Progenitor cell of endocrine pancreas (in vitro differentiated cells): ENCODE data around the gene PGPEP1. TPM values are rescaled to one million over a fixed set of nuclear protein-coding genes. Genes with fewer than 3 reads are reported as not detected.

Source experiments
- DNase-seq: peaks from one replicate; pipeline ENCODE4 v3.0.0; 2021; ENCODE audit warnings: low spot score; ENCODE audit not compliant: unreplicated experiment
- H3K27ac Mint-ChIP-seq: 2 replicates; pipeline ENCODE4 v1.8.0; 2021; ENCODE audit warnings: mild to moderate bottlenecking, moderate library complexity, mixed read lengths
- H3K27me3 Mint-ChIP-seq: 2 replicates; pipeline ENCODE4 v1.8.0; 2021; ENCODE audit warnings: mixed read lengths
- H3K36me3 Mint-ChIP-seq: 2 replicates; pipeline ENCODE4 v1.8.0; 2022; ENCODE audit warnings: mixed read lengths; ENCODE audit not compliant: insufficient read depth
- H3K4me1 Mint-ChIP-seq: 2 replicates; pipeline ENCODE4 v1.8.0; 2021; ENCODE audit warnings: low read depth, mixed read lengths
- H3K4me3 Mint-ChIP-seq: 2 replicates; pipeline ENCODE4 v1.8.0; 2021; ENCODE audit warnings: low read depth, mild to moderate bottlenecking, moderate library complexity, mixed read lengths
- H3K9me3 Mint-ChIP-seq: 2 replicates; pipeline ENCODE4 v1.8.0; 2021; ENCODE audit warnings: low read depth, mixed read lengths
- CTCF ChIP-seq: fragments of 200-600 bp; sonication (generic); IDR thresholded peaks from one replicate; pipeline ENCODE4 v1.5.0; 2021; ENCODE audit warnings: antibody characterized with exemption, mild to moderate bottlenecking; ENCODE audit not compliant: unreplicated experiment
- total RNA-seq: library from RNA; stranded (reverse); gene quantifications from 2 replicates; pipeline ENCODE4 v1.2.1, GENCODE V29; 2021

Gene PGPEP1
- total RNA-seq, 1 donor from 2014 or later = 51.3 TPM

DNA sequence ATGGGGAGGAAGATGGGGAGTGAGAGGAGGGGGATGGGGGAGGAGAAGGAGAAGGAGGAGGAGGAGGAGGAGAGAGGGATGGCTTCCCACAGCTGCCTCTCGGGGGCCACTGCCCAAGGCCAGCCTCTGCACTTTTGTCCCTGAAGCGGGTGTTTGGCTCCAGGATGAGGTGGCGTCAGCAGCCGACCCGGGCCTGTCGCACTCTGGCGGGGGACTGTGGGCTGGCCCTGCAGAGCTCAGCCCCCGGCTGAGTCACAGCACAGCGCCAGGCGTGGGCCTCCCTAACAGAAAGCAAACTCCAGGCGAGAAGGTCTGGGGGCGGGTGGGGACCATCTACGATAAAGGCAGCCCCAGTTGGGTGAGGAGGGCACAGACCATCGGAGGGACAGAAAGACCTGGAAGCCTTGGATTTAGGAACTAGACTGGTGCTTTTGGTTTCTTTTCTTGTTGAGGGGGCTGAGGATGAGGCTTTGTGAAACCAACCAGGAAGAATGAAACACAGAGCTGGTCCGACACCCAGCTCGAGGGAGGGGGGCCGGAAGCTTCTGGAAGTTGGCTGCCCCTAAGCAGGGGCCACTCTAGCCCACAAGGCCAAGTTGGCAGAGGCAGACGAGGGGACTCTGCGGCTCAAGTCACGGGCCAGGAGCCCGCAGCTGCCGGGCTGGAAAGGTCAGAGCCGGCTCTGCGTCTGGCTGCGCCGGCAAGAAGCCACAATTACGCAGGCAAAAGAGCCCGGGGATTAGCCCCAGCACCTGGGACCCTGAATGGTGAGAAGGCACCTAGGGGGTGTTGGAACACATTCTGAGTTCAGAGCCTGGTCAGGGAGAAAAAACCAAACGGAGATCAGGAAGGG, 35.7 kb upstream of the PGPEP1 start:
- no peaks in the 10 kb centered on the region for H3K27me3 Mint-ChIP-seq
- peaks cover 9% of the 10 kb centered on the region for H3K36me3 Mint-ChIP-seq
- H3K9me3 Mint-ChIP-seq = no peaks in the 10 kb centered on the region
- peak overlapping the region; percentile 51 for H3K4me3 Mint-ChIP-seq
- no peak for TF ChIP-seq CTCF
- DNase-seq = no peak
- H3K4me1 Mint-ChIP-seq = peaks cover 16% of the 10 kb centered on the region
- H3K27ac Mint-ChIP-seq = peak overlapping the region; percentile 90

DNA sequence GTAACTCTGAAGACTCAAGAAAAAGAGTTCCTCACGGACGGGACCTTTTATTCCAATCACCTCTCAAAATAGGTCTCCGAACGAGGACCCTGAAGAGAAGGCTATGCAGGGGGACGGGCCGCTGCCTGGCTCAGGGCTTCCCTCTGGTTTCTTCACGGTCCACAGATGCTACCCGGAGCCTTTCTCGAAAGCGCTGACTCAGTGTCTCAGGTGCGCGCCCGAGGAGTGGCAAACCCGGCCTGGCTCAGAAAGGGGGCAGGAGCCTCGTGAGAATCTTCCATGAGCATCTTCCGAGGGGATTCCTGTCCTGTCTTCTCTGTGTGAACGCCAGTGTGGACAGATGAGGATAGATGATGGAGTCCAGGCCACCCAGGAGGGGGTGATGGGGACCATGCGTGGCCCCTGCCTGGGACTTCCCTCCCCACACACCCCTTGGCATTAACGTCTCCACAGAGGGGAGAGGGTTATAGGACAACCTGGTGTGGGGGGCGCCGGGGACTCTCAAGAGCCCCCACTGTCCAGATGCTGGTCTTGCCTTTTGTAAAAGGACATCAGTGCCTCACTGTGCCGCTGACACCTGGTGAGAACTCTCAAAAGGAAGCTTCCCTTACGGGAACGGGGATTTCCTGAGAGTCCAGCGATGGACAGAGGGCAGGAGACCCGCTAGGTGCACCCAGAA, 34.0 kb upstream of the PGPEP1 start:
- no peak for DNase-seq
- H3K9me3 Mint-ChIP-seq = no peaks in the 10 kb centered on the region
- H3K27ac Mint-ChIP-seq = no peak overlapping the region
- peaks cover 9% of the 10 kb centered on the region for H3K36me3 Mint-ChIP-seq
- peaks cover 16% of the 10 kb centered on the region for H3K4me1 Mint-ChIP-seq
- TF ChIP-seq CTCF = no peak
- no peaks in the 10 kb centered on the region for H3K27me3 Mint-ChIP-seq
- H3K4me3 Mint-ChIP-seq = no peak overlapping the region

DNA sequence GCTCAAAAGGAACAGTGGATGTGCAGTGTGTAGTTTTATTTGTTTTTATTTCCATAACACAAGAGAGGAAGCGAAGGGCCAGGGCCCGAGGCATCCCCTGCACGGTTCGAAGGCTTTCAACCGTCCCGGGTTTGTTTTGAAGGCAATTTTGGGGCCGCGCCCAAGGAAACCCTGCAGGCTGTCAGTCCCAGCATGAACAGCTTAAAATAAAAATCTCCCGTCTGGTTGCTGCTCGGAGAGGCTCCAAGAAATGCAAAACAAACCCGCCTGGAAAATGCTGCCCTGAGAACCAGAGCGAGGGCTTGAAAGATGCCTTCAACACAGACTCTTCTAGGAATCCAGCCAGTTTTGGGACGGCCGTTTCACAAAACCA, 33.5 kb upstream of the PGPEP1 start:
- peaks cover 16% of the 10 kb centered on the region for H3K4me1 Mint-ChIP-seq
- peaks cover 9% of the 10 kb centered on the region for H3K36me3 Mint-ChIP-seq
- no peak overlapping the region for H3K4me3 Mint-ChIP-seq
- H3K27me3 Mint-ChIP-seq = no peaks in the 10 kb centered on the region
- no peak for DNase-seq
- H3K27ac Mint-ChIP-seq = no peak overlapping the region
- no peak for TF ChIP-seq CTCF
- no peaks in the 10 kb centered on the region for H3K9me3 Mint-ChIP-seq

- H3K4me3 Mint-ChIP-seq = no peak overlapping the region
- TF ChIP-seq CTCF = no peak
- no peak overlapping the region for H3K27ac Mint-ChIP-seq
- peaks cover 16% of the 10 kb centered on the region for H3K4me1 Mint-ChIP-seq
- no peaks in the 10 kb centered on the region for H3K9me3 Mint-ChIP-seq
- H3K36me3 Mint-ChIP-seq = peaks cover 9% of the 10 kb centered on the region
- no peak for DNase-seq
- no peaks in the 10 kb centered on the region for H3K27me3 Mint-ChIP-seq
These were observed 33.1 kb upstream of the PGPEP1 start for GRCh38 chr19:18307271-18307681.

DNA sequence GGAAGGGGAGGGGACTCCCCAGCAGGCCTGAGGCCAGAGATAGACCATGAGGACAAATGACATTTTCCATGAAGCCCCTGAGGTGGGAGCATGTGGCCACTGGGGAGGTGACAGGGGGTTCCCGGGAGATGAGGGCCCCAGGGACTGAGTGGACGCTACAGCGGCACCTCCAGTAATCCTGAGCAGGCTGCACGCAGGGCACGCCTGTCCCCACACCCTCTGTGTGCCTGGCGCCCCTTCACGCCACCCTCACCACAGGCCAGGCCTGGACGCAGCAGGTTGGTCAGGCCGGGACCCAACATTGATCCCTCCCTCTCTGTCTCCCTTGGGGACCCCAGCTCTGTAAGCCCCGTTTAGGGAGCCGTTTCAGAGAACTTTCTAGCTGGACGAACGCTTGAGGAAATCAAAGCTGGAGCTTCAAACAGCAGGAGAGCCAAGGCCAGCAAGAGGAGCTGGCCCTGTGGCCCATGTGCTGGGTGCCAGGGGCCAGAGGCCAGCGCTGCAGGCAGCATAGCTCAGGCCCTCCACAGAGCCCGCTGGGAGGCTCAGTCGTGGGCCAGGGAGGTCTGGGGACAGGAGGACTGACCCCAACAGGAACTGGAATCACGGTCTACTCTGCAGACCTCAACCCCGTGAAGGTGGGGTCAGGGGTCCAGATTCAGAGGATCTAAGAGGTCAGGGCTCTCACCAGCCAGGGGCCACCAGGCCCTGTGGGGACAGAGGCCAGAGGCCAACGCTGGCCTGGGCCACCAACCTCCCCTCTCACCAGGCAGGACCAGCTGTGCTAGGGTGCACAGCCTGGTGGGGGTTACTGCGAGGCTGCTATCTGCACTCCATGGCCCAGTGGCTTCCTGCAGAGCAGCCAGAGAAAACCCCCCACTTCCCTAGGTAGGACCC, 32.1 kb upstream of the PGPEP1 start:
- no peak overlapping the region for H3K4me3 Mint-ChIP-seq
- no peak for TF ChIP-seq CTCF
- H3K36me3 Mint-ChIP-seq = peaks cover 9% of the 10 kb centered on the region
- H3K27ac Mint-ChIP-seq = no peak overlapping the region
- peaks cover 16% of the 10 kb centered on the region for H3K4me1 Mint-ChIP-seq
- H3K27me3 Mint-ChIP-seq = no peaks in the 10 kb centered on the region
- no peak for DNase-seq
- no peaks in the 10 kb centered on the region for H3K9me3 Mint-ChIP-seq
